GM19025 (cell line): ENCODE results near the gene SPSB1.
"Not testable (repeated sequence)": the region's sequence is repeated elsewhere in the genome, so short reads cannot be mapped to it uniquely, and the experiment has no call there.

ENCODE experiments used
- ATAC-seq: cut with Tn5 transposase; IDR thresholded peaks from one replicate; pipeline ENCODE4 v1.9.1; 2021; ENCODE audit warnings: mild to moderate bottlenecking, low read depth, moderate library complexity; ENCODE audit not compliant: unreplicated experiment

The SPSB1 gene

GRCh38 chr1:9298282-9298681, 5.6 kb downstream of the SPSB1 start:
- no peak for ATAC-seq

DNA sequence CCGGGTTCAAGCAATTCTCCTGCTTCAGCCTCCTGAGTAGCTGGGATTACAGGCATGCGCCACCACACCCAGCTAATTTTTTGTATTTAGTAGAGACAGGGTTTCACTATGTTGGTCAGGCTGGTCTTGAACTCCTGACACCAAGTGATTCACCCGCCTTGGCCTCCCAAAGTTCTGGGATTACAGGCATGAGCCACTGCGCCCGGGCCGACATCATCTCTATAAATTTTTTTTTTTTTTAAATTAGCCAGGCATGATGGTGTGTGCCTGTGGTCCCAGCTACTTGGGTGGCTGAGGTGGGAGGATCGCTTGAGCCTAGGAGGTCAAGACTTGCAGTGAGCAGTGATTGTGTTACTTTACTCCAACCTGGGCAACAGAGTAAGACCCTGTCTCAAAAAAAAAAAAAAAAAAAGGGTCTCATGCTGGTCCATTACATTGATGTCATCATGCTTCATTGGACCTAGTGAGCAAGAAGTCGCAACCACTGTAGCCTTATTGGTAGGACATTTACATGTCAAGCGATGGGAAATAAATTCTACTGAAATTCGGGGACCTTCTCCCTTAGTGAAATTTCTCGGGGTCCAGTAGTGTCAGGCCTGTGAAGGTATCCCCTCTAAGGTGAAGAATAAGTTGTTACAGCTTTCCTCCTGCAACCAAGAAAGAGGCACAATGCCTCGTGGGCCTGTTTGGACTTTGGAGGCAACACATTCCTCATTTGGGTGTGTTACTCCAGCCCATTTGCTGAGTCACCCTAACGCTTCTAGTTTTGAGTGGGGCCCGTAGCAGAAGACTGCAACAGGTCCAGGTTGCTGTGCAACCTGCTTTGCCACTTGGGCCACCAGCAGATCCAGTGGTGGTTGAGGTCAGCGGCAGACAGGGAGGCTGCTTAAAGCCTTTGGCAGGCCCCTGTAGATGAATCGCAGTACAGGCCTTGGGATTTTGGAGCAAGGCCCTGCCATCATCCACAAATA, 7.2 kb downstream of the SPSB1 start:
- not testable (repeated sequence) for ATAC-seq

DNA sequence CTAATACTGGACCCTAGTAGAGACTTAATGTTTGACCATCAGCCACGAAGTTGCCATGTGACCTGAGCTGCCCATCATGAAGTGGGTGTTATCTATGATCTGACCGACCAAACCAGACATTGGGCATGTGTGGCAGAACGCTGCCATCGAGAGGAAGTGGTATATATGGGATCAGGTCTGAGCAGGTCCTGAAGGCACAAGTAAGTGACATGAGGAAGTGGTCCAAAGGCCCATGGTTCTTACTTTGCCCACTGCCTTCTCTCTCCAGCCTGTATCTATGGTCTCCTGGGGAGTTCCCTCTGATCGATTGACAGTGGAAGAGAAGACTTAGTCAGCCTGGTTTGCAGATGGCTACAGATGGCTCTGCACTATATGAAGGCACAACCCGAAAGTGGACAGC, 7.9 kb downstream of the SPSB1 start:
- ATAC-seq: no peak

DNA sequence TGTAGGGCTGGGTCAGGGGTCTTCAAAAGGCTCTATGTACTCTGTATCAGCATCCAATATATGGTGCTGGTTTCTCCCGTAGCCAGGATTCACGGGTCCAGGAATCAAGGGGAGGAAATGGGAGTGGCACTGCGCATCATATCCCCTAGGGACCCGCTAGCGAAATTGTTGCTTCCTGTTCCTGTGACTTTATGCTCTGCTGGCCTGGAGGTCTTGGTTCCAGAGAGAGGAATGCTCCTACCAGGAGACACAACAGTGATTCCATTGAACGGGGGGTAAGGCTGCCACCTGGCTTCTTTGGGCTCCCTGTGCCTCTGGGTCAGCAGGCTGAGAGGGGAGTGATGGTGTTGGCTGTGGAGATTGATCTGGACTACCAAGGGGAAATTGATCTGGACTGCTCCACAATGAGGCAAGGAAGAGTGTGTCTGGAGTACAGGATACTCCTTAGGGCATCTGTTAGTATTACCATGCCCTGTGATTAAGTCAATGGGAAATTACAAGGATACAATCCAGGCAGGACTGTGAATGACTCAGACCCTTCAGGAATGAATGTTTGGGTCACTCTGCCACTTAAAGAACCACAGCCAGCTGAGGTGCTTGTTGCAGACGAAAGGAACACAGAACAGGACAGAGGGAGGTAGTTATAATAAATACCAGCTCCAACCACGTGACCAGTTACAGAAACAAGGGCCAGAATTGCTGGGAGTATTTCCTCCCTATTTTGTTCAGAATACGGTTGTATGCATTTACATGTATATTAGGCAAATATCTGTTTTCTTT, 10.2 kb downstream of the SPSB1 start:
- ATAC-seq: no peak

GRCh38 chr1:9303916-9304315, 11.2 kb downstream of the SPSB1 start:
- ATAC-seq: no peak

GRCh38 chr1:9305216-9305615, 12.5 kb downstream of the SPSB1 start:
- ATAC-seq: no peak

GRCh38 chr1:9306006-9306405, 13.3 kb downstream of the SPSB1 start:
- no peak for ATAC-seq

DNA sequence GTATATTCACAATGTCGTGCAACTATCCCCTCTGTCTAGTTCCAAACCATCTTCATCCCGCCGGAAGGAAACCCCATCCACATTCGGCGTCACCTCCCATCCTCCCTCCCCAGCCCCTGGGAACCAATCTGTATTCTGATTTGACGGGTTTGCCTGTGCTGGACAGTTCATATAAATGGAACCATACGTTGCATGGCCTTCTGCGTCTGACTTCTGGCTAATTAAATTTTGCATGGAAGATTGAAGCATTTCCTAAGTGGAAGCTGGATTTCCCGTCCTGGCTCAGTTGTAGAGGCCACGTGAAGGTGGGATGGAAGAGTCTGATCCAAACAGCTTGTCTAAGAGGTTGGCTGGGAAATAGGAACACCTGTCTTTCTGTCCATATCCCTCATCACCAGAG, 14.6 kb downstream of the SPSB1 start:
- no peak for ATAC-seq

DNA sequence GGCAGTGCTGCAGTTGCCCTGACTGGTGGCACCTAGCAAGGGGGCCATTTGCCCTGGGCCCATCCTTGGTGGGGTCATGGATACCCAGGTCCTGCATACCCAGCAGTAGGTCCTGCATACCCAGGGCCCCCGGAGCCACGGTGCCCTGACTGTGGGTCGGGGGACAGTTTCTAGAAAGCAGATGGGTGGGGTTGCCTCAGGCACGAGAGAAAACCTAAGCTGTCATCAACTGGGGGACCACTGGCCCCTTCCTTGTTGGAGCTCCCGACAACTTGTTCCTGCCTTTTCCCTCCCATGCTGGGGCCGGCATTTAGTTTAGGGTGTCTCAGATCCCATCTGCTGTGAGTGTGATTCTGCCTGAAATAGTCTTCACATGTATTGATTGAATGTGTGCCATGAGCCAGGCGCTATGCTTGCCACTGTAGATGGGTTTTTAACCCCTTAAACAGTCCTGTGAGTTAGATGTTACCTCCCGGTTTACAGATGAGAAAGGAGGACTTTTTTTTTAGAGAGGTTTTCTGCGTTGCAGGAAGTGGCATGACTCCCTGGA, 15.6 kb downstream of the SPSB1 start:
- ATAC-seq: no peak

DNA sequence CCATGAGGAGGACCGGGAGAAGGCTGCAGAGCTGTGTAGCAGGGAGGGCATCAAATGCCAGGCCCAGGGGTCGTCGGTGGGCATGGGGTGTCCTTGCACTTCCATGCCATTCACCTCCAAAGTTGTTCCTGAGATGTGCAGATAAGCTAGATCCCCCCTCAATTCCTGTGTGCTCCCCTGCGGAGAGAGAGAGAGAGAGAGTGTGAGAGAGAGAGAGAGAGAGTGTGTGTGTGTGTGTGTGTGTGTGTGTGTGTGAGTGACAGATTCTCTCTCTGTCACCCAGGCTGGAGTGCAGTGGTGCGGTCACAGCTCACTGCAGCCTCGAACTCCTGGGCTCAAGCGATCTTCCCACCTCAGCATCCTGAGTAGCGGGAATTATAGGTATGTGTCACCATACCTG, 16.4 kb downstream of the SPSB1 start:
- ATAC-seq: no peak

DNA sequence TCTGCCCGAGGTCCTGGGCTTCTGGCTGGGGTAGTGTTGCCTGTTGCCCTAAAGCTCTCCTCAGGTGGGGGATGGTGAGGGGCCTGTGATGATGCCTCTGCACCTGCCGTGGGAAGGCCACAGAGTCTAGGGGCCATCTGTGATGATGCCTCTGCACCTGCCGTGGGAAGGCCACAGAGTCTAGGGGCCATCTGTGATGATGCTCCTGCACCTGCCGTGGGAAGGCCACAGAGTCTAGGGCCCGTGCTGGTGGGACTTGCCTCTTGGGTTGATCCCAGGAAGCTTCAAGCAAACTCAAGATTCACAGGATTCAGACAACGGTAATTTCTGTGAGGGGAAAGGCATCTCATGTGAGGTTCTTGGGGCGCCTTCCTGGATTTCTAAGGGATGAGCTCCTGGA, 17.3 kb downstream of the SPSB1 start:
- no peak for ATAC-seq

DNA sequence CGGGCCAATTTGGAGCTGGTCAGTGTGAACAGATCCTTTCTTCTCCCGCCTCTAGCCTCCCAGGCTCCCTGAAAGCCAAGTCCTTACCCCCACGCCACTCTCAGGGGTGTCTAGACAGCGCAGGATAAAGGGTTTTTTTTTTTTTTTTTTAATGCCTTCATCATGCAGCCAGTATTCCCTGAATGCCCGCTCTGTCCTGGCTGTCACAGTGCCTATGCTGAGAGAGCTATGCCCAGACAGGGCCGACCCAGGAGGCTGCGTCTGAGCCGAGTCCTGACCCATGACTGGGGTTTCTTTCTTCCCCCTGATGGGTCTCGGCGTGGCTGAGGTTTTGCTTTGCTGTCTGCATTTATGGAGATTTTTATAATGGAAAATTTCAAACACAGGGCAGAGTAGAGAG, 18.3 kb downstream of the SPSB1 start:
- ATAC-seq: no peak

DNA sequence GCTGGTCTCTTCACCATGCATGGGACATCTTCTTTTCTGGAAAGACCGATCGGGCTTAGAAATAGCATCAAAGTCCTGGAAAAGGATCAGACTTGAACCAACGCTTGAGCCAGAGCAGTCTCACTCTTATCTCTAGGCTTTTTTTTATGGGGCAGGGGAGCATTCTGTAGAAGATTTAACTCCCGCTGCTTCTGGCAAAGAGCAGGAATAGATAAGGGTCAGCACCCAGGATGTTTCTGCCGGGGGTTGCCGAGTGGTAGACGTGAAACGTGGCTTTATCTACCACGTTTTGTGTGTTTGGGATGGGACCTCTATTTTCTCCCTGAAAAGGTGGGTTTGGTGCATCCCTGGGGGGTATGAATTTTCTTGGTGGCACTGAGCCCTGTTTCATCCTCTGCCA, 18.8 kb downstream of the SPSB1 start:
- ATAC-seq: no peak

DNA sequence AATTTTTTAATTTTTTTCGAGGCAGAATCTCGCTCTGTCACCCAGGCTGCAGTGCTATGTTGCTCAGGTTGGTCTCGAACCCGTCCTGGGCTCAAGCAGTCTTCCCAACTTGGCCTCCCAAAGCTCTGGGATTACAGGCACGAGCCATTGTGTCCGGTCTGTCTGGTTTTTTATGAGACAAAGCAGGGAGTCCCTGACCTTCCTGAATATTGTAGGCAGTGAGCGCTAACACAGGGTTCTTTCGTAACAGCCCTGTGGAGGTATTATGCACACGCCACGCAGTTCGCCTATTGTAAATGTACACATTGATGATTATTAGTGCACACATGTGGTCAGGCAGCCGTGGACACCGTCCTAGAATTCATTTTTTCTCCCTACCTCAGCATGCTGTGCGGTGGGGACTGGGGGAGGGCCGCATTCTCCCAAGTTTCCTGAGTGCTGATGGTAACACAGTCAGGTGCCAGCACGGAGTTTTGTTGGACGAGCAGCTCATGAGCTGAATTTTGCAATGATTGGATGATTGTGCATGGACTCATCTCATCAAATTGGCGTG, 19.6 kb downstream of the SPSB1 start:
- no peak for ATAC-seq

DNA sequence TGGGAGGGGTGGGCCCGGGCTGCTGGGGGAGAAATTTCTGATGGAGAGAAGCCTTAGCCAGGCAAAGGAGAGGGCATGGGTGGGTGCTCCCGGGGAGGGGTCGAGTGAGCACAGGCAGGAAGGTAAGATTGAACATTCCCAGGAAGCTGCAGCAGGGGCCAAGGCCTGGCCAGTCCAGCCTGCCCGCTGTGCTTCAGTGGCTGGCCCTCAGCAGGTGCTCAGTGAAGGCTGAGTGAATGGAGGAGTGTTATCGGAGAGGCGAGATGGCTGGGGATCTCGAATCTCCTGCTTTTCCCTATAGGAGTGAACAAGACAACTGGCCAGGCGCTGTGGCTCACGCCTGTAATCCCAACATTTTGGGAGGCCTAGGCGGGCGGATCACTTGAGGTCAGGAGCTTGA, 20.9 kb downstream of the SPSB1 start:
- no peak for ATAC-seq

- ATAC-seq: no peak
Measured at GRCh38 chr1:9314111-9314510, 21.4 kb downstream of the SPSB1 start.

GRCh38 chr1:9314711-9315379, 22.2 kb downstream of the SPSB1 start:
- no peak for ATAC-seq

GRCh38 chr1:9315411-9316079, 22.9 kb downstream of the SPSB1 start:
- ATAC-seq: no peak

- ATAC-seq: no peak
Measured at GRCh38 chr1:9316080-9316444, 23.4 kb downstream of the SPSB1 start.

- ATAC-seq: no peak
Measured at GRCh38 chr1:9316512-9316911, 23.8 kb downstream of the SPSB1 start.
